ENCODE measurements around the gene SH3RF1.

Gene SH3RF1

DNA sequence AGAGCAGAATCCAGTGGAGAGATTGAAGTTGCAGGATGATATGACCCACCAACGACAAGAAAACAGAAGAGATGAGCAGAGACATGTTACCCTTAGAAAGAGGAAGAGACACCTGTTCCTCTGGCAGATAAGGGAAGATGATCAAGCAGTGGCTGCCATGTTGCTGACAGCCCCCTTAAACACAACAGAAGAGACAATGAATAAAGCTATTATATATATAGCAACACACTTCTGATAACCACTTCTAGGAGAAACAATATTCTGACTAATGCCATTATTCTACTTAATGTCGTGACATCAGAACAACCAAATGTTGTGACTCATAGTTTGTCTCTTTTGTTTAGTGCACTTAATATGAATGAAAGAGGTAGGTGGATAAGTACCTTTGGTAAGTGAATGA lies 44.9 kb downstream of the SH3RF1 start:
- Mint-ChIP-seq H3K9me3 (no peaks in the 10 kb centered on the region), H3K4me3 (no peak overlapping the region), H3K4me1 (no peaks in the 10 kb centered on the region), H3K36me3 (ENCODE audit: insufficient read depth) (no peaks in the 10 kb centered on the region), H3K27ac (ENCODE audit: low read depth) (no peak overlapping the region), H3K27me3 (no peaks in the 10 kb centered on the region)
- ATAC-seq (replicated peaks; ENCODE audit: extremely low read depth, poor library complexity, severe bottlenecking) (no peak), DNase-seq (ENCODE audit: low spot score in 2 of 2) (no peak)

DNA sequence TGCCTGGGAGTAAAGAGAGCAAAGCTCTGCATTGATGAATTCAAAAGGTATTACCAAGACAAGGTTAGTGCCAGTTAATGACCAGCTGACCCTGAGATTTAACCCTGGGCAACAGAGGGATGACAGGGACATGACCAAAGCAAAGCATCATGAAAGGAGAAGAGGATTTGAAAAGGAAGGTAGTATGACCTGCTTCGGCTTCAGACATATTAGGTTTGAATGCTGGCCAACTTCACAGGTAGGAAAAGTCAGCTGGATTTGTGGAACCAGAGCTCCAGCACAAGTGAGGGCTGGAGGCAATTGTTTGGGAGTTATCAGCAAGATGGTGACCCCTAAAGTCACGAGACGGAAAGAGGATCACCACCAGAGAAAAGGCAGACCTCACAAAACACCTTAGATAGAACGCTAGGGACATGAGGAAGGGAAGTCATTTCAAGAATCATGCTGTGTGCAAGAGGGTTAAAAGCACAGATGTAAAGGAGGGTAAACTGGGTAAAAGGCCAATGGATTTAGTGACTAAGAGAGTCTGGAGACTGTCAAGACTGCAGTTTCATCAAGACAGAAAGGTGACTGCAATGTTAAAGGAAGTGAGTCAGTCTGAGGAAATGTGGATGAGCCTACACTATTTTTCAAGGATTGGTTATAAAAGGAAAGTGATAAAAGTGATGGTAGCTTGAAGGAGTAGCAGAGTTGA lies 45.6 kb downstream of the SH3RF1 start:
- ATAC-seq (replicated peaks; ENCODE audit: extremely low read depth, poor library complexity, severe bottlenecking) (no peak), DNase-seq (ENCODE audit: low spot score in 2 of 2) (no peak)
- H3K27ac Mint-ChIP-seq (ENCODE audit: low read depth), result no peak overlapping the region
- no peaks in the 10 kb centered on the region for H3K36me3 Mint-ChIP-seq (ENCODE audit: insufficient read depth)
- no peak overlapping the region for H3K4me3 Mint-ChIP-seq
- no peaks in the 10 kb centered on the region for H3K27me3 Mint-ChIP-seq
- no peaks in the 10 kb centered on the region for H3K4me1 Mint-ChIP-seq
- H3K9me3 Mint-ChIP-seq, result no peaks in the 10 kb centered on the region

- H3K27ac Mint-ChIP-seq (ENCODE audit: low read depth), result no peak overlapping the region
- ATAC-seq (replicated peaks; ENCODE audit: extremely low read depth, poor library complexity, severe bottlenecking), result no peak
- H3K9me3 Mint-ChIP-seq, result no peaks in the 10 kb centered on the region
- no peaks in the 10 kb centered on the region for H3K36me3 Mint-ChIP-seq (ENCODE audit: insufficient read depth)
- H3K27me3 Mint-ChIP-seq, result no peaks in the 10 kb centered on the region
- no peak for DNase-seq (ENCODE audit: low spot score in 2 of 2)
- H3K4me1 Mint-ChIP-seq, result no peaks in the 10 kb centered on the region
- no peak overlapping the region for H3K4me3 Mint-ChIP-seq
Observed at GRCh38 chr4:169222761-169223160, 48.0 kb downstream of the SH3RF1 start.

DNA sequence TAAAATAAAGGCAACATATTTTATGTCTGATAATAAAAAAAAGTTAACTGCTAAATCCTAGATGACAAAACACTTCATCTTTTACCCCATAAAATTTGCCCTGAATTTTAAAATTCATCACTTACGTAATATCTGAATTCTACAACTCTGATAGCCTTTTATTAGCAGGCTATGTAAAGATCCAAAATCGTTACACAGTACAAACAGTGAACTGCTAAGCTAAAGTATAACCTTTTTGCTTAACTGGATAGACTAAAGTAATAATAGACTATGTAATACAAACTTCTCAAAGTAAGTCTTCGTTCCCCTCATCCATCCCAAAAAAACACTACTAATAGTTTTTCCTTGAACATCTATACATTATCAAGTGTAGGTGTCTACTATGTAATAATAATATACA lies 49.1 kb downstream of the SH3RF1 start:
- no peaks in the 10 kb centered on the region for H3K36me3 Mint-ChIP-seq (ENCODE audit: insufficient read depth)
- no peak for ATAC-seq (replicated peaks; ENCODE audit: extremely low read depth, poor library complexity, severe bottlenecking)
- no peaks in the 10 kb centered on the region for H3K4me1 Mint-ChIP-seq
- no peaks in the 10 kb centered on the region for H3K9me3 Mint-ChIP-seq
- H3K27me3 Mint-ChIP-seq, result no peaks in the 10 kb centered on the region
- no peak for DNase-seq (ENCODE audit: low spot score in 2 of 2)
- H3K27ac Mint-ChIP-seq (ENCODE audit: low read depth), result no peak overlapping the region
- no peak overlapping the region for H3K4me3 Mint-ChIP-seq

- Mint-ChIP-seq H3K4me1 (no peaks in the 10 kb centered on the region), H3K9me3 (no peaks in the 10 kb centered on the region), H3K36me3 (ENCODE audit: insufficient read depth) (no peaks in the 10 kb centered on the region), H3K27ac (ENCODE audit: low read depth) (no peak overlapping the region), H3K4me3 (no peak overlapping the region), H3K27me3 (no peaks in the 10 kb centered on the region)
- ATAC-seq (replicated peaks; ENCODE audit: extremely low read depth, poor library complexity, severe bottlenecking), result no peak
- DNase-seq (ENCODE audit: low spot score in 2 of 2), result no peak
Observed at GRCh38 chr4:169220854-169221411, 49.8 kb downstream of the SH3RF1 start.

GRCh38 chr4:169220447-169220846 lies 50.3 kb downstream of the SH3RF1 start:
- DNase-seq (ENCODE audit: low spot score in 2 of 2), result no peak
- no peaks in the 10 kb centered on the region for H3K36me3 Mint-ChIP-seq (ENCODE audit: insufficient read depth)

GRCh38 chr4:169219440-169219839 lies 51.3 kb downstream of the SH3RF1 start:
- no peak overlapping the region for H3K4me3 Mint-ChIP-seq
- H3K27me3 Mint-ChIP-seq, result peaks cover 1% of the 10 kb centered on the region
- H3K27ac Mint-ChIP-seq (ENCODE audit: low read depth), result no peak overlapping the region
- peaks cover 2% of the 10 kb centered on the region for H3K36me3 Mint-ChIP-seq (ENCODE audit: insufficient read depth)
- no peak for DNase-seq (ENCODE audit: low spot score in 2 of 2)
- ATAC-seq (replicated peaks; ENCODE audit: extremely low read depth, poor library complexity, severe bottlenecking), result no peak
- H3K9me3 Mint-ChIP-seq, result no peaks in the 10 kb centered on the region
- no peaks in the 10 kb centered on the region for H3K4me1 Mint-ChIP-seq

More at GRCh38 chr4:169220447-169220846, 50.3 kb downstream of the SH3RF1 start:
- Mint-ChIP-seq H3K4me1 (no peaks in the 10 kb centered on the region), H3K9me3 (no peaks in the 10 kb centered on the region), H3K27me3 (no peaks in the 10 kb centered on the region), H3K27ac (ENCODE audit: low read depth) (no peak overlapping the region), H3K4me3 (no peak overlapping the region)
- ATAC-seq (replicated peaks; ENCODE audit: extremely low read depth, poor library complexity, severe bottlenecking), result no peak

GRCh38 chr4:169215656-169216055 lies 55.1 kb downstream of the SH3RF1 start:
- Mint-ChIP-seq H3K27me3 (peaks cover 24% of the 10 kb centered on the region), H3K36me3 (ENCODE audit: insufficient read depth) (peaks cover 2% of the 10 kb centered on the region)

DNA sequence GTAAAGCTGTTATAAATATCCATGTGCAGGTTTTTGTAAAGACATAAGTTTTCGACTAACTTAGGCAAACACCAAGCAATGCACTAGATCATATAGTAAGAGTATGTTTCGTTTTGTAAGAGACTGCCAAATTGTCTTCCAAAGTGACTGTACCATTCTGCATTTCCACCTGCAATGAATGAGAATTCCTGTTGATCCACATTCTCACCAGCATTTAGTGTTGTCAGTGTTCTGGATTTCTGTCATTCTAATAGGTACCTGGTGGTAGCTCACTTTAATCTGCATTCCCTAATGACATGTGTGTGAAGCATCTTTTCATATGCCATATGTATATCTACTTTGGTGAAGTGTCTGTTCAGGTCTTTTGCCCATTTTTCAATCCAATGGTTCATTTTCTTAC lies 57.8 kb downstream of the SH3RF1 start:
- H3K9me3 Mint-ChIP-seq, result no peaks in the 10 kb centered on the region
- DNase-seq (ENCODE audit: low spot score in 2 of 2) (no peak), ATAC-seq (replicated peaks; ENCODE audit: extremely low read depth, poor library complexity, severe bottlenecking) (no peak)
- no peaks in the 10 kb centered on the region for H3K4me1 Mint-ChIP-seq
- peaks cover 2% of the 10 kb centered on the region for H3K36me3 Mint-ChIP-seq (ENCODE audit: insufficient read depth)
- H3K4me3 Mint-ChIP-seq, result no peak overlapping the region
- no peak overlapping the region for H3K27ac Mint-ChIP-seq (ENCODE audit: low read depth)
- H3K27me3 Mint-ChIP-seq, result peaks cover 24% of the 10 kb centered on the region

More at GRCh38 chr4:169215656-169216055, 55.1 kb downstream of the SH3RF1 start:
- DNase-seq (ENCODE audit: low spot score in 2 of 2) (no peak), ATAC-seq (replicated peaks; ENCODE audit: extremely low read depth, poor library complexity, severe bottlenecking) (no peak)
- Mint-ChIP-seq H3K9me3 (no peaks in the 10 kb centered on the region), H3K4me1 (no peaks in the 10 kb centered on the region), H3K27ac (ENCODE audit: low read depth) (no peak overlapping the region), H3K4me3 (no peak overlapping the region)

DNA sequence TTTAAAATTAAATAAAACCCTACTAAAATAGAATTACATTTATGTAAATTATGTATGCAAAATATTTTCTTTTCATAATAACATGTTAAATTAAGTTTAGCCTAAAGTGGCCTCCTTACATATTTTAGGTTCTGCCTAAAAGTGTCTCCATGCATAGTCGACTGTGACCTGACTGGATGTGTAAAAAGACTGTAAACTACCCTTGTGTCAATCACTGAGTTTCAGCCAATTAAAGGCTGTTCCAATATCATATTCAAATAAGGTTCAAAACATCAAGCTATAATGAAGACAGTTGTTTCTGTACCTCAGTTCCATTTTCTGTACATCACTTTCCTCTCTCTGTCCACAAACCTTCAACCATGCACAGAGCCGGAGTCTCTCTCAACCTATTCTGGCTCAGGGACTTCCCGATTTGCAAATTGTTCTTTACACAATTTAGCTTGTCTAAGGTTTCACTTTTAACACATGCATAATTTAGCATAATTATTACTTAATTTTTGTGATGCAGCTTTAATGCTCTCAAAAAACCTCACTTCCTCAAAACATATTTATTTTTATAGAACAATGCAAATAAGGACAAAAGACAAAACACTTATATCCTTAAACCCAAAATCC lies 60.1 kb downstream of the SH3RF1 start:
- H3K36me3 Mint-ChIP-seq (ENCODE audit: insufficient read depth), result peaks cover 2% of the 10 kb centered on the region
- no peaks in the 10 kb centered on the region for H3K9me3 Mint-ChIP-seq
- no peak overlapping the region for H3K27ac Mint-ChIP-seq (ENCODE audit: low read depth)
- H3K4me3 Mint-ChIP-seq, result no peak overlapping the region
- DNase-seq (ENCODE audit: low spot score in 2 of 2), result no peak
- no peak for ATAC-seq (replicated peaks; ENCODE audit: extremely low read depth, poor library complexity, severe bottlenecking)
- peaks cover 24% of the 10 kb centered on the region for H3K27me3 Mint-ChIP-seq
- no peaks in the 10 kb centered on the region for H3K4me1 Mint-ChIP-seq

DNA sequence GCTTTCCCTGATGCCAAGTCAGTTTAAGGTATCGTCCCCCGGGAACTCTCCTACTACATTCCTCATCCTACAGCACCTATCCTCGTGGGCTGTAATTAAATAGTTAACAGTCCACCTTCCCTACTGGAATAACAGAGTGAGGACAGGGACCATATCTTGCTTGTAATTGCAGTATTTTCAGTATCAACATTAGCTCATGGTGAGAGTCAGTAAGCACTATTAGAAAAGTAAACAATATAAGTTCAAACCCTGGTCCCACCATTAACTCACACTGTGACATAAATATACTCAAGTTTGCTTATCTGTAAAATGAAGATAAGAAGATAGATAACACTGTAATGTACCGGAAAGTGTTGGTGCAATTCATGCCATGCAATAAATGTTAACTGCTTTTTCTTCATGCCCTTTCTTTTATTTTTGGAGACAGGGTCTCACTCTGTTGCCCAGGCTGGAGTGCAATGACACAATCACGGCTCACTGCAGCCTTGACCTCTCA lies 61.3 kb downstream of the SH3RF1 start:
- H3K27ac Mint-ChIP-seq (ENCODE audit: low read depth), result no peak overlapping the region

DNA sequence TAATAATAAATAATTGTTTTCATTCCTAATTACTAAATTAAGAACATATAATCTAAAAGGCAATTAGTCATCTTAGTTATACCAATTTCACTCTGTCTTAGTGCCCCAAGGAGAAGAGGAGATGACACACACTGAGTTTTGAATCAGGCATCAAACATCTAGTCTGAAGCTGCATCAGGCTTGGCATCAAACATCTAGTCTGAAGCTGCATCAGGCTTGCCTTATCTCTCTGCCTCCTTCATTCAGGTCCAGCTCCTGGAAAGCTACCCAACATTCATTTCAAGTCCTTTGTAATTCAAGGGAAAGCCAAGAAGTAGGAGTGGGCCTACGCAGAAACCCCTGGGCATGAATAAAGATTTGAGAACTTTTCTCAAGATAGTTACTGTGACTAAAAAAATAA lies 62.2 kb downstream of the SH3RF1 start:
- H3K27me3 Mint-ChIP-seq, result peaks cover 13% of the 10 kb centered on the region
- no peaks in the 10 kb centered on the region for H3K9me3 Mint-ChIP-seq
- no peaks in the 10 kb centered on the region for H3K36me3 Mint-ChIP-seq (ENCODE audit: insufficient read depth)

More for the DNA sequence above, 61.3 kb downstream of the SH3RF1 start:
- Mint-ChIP-seq H3K36me3 (ENCODE audit: insufficient read depth) (no peaks in the 10 kb centered on the region), H3K27me3 (peaks cover 22% of the 10 kb centered on the region), H3K4me1 (no peaks in the 10 kb centered on the region), H3K4me3 (no peak overlapping the region), H3K9me3 (no peaks in the 10 kb centered on the region)
- no peak for ATAC-seq (replicated peaks; ENCODE audit: extremely low read depth, poor library complexity, severe bottlenecking)
- no peak for DNase-seq (ENCODE audit: low spot score in 2 of 2)

GRCh38 chr4:169208090-169208455 lies 62.7 kb downstream of the SH3RF1 start:
- no peak for ATAC-seq (replicated peaks; ENCODE audit: extremely low read depth, poor library complexity, severe bottlenecking)
- no peaks in the 10 kb centered on the region for H3K36me3 Mint-ChIP-seq (ENCODE audit: insufficient read depth)
- no peak for DNase-seq (ENCODE audit: low spot score in 2 of 2)
- no peak overlapping the region for H3K27ac Mint-ChIP-seq (ENCODE audit: low read depth)
- peaks cover 9% of the 10 kb centered on the region for H3K27me3 Mint-ChIP-seq
- H3K4me1 Mint-ChIP-seq, result no peaks in the 10 kb centered on the region
- H3K4me3 Mint-ChIP-seq, result no peak overlapping the region
- H3K9me3 Mint-ChIP-seq, result no peaks in the 10 kb centered on the region

More for the DNA sequence above, 62.2 kb downstream of the SH3RF1 start:
- Mint-ChIP-seq H3K27ac (ENCODE audit: low read depth) (no peak overlapping the region), H3K4me3 (no peak overlapping the region), H3K4me1 (no peaks in the 10 kb centered on the region)
- ATAC-seq (replicated peaks; ENCODE audit: extremely low read depth, poor library complexity, severe bottlenecking) (no peak), DNase-seq (ENCODE audit: low spot score in 2 of 2) (no peak)

All from central memory CD8-positive, alpha-beta T cell (primary cell).